IPS DF 6.9 (cell line): ENCODE data around the gene CFAP97.

Experiments used
- DNase-seq: peaks from one replicate; pipeline ENCODE4 v3.0.0-alpha.2; 2013; ENCODE audit warnings: low read depth, low spot score
- H3K27ac ChIP-seq: one replicate; pipeline ENCODE4 v1.5.1; 2013; ENCODE audit warnings: low read length, control low read depth
- H3K27me3 ChIP-seq: 2 replicates; pipeline ENCODE4 v1.6.1; 2013; ENCODE audit warnings: mild to moderate bottlenecking, low read length; ENCODE audit not compliant: control insufficient read depth, insufficient read depth
- H3K36me3 ChIP-seq: 2 replicates; pipeline ENCODE4 v1.6.1; 2013; ENCODE audit warnings: low read length; ENCODE audit not compliant: control insufficient read depth, insufficient read depth
- H3K4me1 ChIP-seq: 2 replicates; pipeline ENCODE4 v1.6.1; 2013; ENCODE audit warnings: low read length; ENCODE audit not compliant: control insufficient read depth, insufficient read depth
- H3K4me3 ChIP-seq: 2 replicates; pipeline ENCODE4 v1.5.1; 2013; ENCODE audit warnings: mild to moderate bottlenecking, low read length
- H3K9me3 ChIP-seq: 2 replicates; pipeline ENCODE4 v1.6.1; 2013; ENCODE audit warnings: low read length, inconsistent platforms; ENCODE audit not compliant: control insufficient read depth, insufficient read depth
- WGBS: extraction: QIAGEN DNeasy Blood & Tissue Kit; methylation state at CpG from one replicate; pipeline ENCODE4 v1.1.7; 2013; ENCODE audit warnings: mixed read lengths, missing lambda C conversion rate; ENCODE audit not compliant: insufficient read length, insufficient coverage; 5-methylcytosine and 5-hydroxymethylcytosine counted together

The CFAP97 gene

DNA sequence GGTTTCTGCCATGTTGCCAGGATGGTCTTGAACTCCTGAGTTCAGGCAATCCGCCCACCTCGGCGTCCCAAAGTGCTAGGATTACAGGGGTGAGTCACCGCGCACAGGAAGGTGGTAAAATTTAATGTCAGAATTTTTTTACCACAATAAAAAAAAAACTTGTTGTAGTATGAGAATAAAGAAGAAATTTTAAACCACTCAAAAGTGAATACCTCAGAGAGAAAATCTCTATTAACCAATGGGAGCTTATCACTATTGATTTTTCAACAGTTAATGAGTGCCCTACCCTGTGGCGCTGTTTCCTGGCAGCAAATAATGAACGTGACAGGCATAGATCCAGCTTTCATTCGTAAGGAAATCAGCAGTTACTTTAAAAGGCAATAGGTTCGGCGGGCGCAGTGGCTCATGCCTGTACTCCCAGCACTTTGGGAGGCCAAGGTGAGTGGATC is 93.4 kb downstream of the CFAP97 start:
- Histone ChIP-seq H3K9me3 (no peaks in the 10 kb centered on the region), H3K36me3 (no peaks in the 10 kb centered on the region), H3K27ac (peak overlapping the region; percentile 16), H3K27me3 (no peaks in the 10 kb centered on the region), H3K4me1 (peaks cover 3% of the 10 kb centered on the region; the same call in 1 of the 2 replicates), H3K4me3 (no peak overlapping the region)
- no peak for DNase-seq
- no CpG with 5 or more reads among the region's 11 CpGs for WGBS

DNA sequence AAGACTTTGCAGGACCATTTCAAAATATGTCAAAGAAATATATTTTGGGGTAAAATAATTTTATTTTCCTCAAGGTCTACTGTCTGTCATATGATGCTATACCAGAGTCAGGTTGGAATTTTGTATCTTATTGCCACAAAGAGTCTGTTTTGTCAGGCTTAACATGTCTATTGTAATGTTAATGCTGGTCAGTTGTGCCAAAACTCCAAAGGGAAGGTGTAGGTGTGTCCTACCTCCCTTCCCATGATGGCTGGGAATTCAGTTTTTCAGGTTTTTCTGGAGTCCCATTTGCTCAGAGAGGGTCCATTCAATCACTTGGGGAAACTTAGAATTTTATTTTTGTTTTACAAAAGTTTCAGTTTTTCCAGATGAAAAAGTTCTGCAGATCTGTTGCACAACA is 94.1 kb downstream of the CFAP97 start:
- Histone ChIP-seq H3K36me3 (no peaks in the 10 kb centered on the region), H3K9me3 (no peaks in the 10 kb centered on the region), H3K4me1 (peaks cover 3% of the 10 kb centered on the region; the same call in 1 of the 2 replicates), H3K27ac (peak overlapping the region; percentile 16), H3K4me3 (no peak overlapping the region), H3K27me3 (no peaks in the 10 kb centered on the region)
- DNase-seq, result no peak
